ENCODE data around the gene CCAR1.
A peak's percentile ranks its signal among the peaks of the same experiment; 100 is the strongest.
"Not testable (repeated sequence)": the region's sequence is repeated elsewhere in the genome, so short reads cannot be mapped to it uniquely, and the experiment has no call there.

The CCAR1 gene

DNA sequence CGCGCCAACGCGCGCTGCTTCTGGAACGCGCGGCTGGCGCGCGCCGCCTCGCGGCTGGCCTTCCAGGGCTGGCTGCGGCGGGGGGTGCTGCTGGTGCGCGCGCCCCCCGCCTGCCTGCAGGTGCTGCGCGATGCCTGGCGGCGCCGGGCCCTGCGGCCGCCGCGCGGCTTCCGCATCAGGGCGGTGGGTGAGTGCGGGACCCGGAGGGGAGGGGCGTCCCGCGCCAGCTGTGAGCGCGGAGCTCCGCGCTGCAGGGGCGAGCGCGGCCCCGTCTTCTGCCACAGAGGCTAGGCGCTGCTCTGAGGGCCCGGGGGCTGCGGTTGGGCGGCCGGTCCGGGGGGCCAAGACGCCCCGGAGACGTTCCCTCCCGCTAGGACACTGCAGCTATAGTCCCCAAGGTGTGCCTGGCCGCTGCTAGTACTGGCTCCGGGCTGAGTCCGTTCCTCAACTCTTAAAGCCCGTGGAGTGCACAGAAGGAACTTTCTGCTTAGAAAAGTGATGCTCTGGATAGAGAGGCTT lies 107.1 kb downstream of the CCAR1 start:
- DNase-seq, result peak; percentile 24

DNA sequence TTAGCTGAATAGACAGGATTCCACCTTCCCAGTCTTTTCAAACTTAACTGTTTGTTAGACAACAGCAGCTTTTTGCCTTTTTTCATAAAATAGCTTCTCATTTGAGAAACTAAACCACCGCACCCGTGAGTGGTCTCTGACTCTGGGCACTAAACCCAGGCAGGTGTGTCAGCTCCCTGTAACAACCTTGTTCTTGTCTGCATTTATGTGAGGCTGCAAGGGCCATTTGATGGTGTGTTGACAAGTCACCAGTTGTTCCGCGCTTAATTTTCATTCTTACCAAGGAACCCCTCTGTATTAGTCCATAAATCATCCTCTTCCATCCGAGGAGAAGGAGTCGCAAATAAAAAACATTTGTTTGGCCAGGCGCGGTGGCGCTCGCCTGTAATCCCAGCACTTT lies 107.8 kb downstream of the CCAR1 start:
- no peak for DNase-seq

DNA sequence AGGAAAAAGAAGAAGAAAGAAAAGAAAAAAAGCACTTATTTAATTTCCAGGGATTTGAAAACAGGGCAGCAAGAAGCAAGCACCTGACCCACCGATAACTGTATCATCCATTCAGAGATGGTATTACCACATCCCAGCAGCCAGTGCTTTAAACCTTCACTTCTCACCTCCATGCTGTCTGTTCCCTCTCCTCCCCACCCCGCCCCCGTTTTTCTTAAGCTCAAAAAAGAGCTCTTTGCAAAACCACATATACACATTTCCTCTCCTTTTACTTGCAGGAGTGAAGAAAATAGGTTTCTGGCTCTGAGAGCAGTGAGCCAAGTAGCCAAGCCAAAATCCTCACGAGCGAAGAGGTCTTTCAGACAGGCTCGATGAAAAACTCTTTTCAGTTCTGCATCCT lies 108.5 kb downstream of the CCAR1 start:
- no peak for DNase-seq

DNA sequence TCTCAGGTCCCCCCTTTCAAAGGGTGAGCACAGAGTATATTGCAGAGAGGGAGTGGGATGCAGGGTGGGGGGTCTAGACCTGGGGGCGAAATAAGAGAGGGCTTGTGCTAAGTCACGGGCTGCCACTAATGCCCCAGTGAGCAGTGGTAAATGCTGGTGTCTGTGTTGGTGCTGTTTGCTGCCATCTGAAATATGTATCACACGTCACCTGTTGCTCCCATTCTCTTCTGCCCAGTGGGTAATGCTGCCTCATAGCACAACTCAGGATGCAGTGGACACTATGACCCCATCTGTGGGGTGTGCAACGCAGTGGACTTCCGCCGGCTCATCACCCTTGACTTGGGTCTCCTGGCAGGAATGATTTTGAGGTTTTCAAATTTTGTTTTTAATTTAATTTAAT lies 108.9 kb downstream of the CCAR1 start:
- DNase-seq, result no peak

DNA sequence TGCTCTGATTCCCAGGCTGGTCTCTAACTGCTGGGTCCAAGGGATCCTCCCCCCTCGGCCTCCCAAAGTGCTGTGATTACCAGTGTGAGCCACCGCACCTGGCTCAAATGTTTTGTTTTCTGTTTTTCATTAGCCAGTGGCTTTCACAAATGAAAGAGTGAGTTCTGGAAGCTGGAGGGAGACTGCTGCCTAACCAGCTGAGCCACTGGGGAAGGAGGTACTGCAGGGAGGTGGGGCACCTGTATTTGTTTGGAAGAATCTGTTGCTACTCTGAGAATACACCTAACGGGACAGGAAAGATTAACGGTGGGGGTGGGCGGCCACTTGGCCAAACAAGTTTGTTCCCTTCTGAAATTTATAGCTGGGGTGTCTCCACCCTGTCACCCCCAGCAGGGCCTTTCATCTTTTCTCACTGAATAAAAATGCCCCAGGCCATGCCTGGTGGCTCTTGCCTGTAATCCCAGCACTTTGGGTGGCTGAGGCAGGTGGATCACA lies 111.0 kb downstream of the CCAR1 start:
- DNase-seq, result no peak

DNA sequence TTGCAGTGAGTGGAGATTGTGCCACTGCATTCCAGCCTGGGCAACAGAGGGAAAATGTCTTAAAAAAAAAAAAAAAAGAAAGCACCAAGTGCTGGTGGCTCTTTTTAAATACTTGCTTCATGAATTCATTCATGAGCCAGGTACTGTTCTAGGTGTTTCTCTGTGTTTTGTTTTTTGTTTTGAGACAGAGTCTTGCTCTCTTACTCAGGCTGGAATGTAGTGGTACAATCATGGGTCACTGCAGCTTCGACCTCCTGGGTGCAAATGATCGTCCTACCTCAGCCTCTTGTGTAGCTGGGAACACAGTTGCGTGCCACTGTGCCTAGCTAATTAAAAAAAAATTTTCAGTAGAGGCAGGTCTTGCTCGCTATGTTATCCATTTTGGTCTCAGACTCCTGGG lies 111.6 kb downstream of the CCAR1 start:
- DNase-seq, result no peak

DNA sequence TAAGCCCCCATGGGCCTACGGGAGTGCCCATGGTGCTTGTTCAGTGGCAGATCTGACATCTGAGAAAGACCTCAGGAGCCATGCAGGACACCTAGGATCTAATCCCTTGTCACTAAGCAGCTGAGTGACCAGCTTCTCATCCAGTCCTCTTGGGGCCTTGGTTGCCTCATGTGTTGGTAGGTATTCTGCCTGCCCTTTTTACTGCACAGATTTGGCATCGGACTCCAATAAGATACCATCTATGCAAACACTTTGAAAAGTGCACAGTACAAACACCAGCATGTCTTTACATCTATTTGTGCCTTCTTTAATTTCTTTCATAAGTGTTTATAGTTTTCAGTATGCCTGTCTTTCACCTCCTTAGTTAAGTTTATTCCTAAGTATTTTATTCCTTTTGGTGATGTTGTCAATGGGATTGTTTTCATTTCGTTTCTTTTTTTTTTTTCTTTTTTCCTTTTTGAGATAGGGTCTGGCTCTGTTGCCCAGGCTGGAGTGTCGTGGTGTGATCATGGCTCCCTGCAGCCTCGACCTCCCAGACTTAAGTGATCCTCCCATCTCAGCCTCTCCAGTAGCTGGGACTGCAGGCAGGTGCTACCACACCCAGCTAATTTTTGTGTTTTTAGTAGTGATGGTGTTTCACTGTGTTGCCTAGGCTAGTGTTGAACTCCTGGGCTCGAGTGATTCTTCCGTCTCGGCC lies 116.7 kb downstream of the CCAR1 start:
- DNase-seq, result no peak

DNA sequence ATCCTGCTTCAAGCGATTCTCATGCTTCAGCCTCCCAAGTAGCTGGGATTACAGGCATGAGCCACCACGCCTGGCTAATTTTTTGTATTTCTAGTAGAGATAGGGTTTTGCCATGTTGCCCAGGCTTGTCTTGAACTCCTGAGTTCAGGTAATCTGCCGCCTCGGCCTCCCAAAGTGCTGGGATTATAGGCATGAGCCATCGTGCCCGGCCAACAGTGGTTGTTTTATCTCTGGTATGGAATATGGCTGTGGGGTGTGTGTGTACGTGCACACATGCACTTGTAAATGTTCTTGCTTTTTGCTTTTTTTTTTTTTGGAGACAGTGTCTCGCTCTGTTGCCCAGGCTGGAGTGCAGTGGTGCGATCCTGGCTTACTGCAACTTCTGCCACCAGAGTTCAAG lies 119.6 kb downstream of the CCAR1 start:
- DNase-seq, result not testable (repeated sequence)
